Mesothelial cell of epicardium (in vitro differentiated cells): ENCODE measurements around the gene MPZL1. TPM values are rescaled to one million over a fixed set of nuclear protein-coding genes. Genes with fewer than 3 reads are reported as not detected.

Experiments used
- DNase-seq, 2 experiments: peaks; one replicate each; pipeline ENCODE4 v3.0.0; 2021; ENCODE audit warnings: low spot score in 2 of 2; ENCODE audit not compliant: unreplicated experiment in 2 of 2
- H3K27ac Mint-ChIP-seq: 2 replicates; pipeline ENCODE4 v1.8.0; 2021; ENCODE audit warnings: mixed read lengths
- H3K27me3 Mint-ChIP-seq: 2 replicates; pipeline ENCODE4 v1.8.0; 2021; ENCODE audit warnings: low read depth, mixed read lengths
- H3K36me3 Mint-ChIP-seq: 2 replicates; pipeline ENCODE4 v1.8.0; 2021; ENCODE audit warnings: mixed read lengths
- H3K4me1 Mint-ChIP-seq: 2 replicates; pipeline ENCODE4 v1.8.0; 2021; ENCODE audit warnings: mixed read lengths
- H3K4me3 Mint-ChIP-seq: 2 replicates; pipeline ENCODE4 v1.8.0; 2021; ENCODE audit warnings: mild to moderate bottlenecking, moderate library complexity, mixed read lengths
- H3K9me3 Mint-ChIP-seq: 2 replicates; pipeline ENCODE4 v1.8.0; 2021; ENCODE audit warnings: mixed read lengths
- total RNA-seq: library from RNA; stranded (reverse); gene quantifications from 3 replicates; pipeline ENCODE4 v1.2.1, GENCODE V29; 2021
- TF ChIP-seq, protein P1 (sequence below): fragments of 200-600 bp; sonication (generic); IDR thresholded peaks from one replicate; pipeline ENCODE4 v1.5.0; 2021; ENCODE audit warnings: antibody characterized with exemption; ENCODE audit not compliant: unreplicated experiment

Gene MPZL1
- total RNA-seq, 1 donor from 2014 or later: 138 TPM

GRCh38 chr1:167764458-167765330 is 42.9 kb downstream of the MPZL1 start:
- Mint-ChIP-seq H3K4me3 (no peak overlapping the region), H3K27ac (no peak overlapping the region)

GRCh38 chr1:167765496-167765895 is 43.7 kb downstream of the MPZL1 start:
- TF ChIP-seq, protein P1, sequence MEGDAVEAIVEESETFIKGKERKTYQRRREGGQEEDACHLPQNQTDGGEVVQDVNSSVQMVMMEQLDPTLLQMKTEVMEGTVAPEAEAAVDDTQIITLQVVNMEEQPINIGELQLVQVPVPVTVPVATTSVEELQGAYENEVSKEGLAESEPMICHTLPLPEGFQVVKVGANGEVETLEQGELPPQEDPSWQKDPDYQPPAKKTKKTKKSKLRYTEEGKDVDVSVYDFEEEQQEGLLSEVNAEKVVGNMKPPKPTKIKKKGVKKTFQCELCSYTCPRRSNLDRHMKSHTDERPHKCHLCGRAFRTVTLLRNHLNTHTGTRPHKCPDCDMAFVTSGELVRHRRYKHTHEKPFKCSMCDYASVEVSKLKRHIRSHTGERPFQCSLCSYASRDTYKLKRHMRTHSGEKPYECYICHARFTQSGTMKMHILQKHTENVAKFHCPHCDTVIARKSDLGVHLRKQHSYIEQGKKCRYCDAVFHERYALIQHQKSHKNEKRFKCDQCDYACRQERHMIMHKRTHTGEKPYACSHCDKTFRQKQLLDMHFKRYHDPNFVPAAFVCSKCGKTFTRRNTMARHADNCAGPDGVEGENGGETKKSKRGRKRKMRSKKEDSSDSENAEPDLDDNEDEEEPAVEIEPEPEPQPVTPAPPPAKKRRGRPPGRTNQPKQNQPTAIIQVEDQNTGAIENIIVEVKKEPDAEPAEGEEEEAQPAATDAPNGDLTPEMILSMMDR: no peak
- peaks cover 4% of the 10 kb centered on the region for H3K9me3 Mint-ChIP-seq
- H3K4me1 Mint-ChIP-seq: peaks cover 11% of the 10 kb centered on the region
- no peaks in the 10 kb centered on the region for H3K27me3 Mint-ChIP-seq
- DNase-seq: no peak
- H3K4me3 Mint-ChIP-seq: no peak overlapping the region
- H3K36me3 Mint-ChIP-seq: peaks cover 33% of the 10 kb centered on the region
- H3K27ac Mint-ChIP-seq: no peak overlapping the region

More at GRCh38 chr1:167764458-167765330, 42.9 kb downstream of the MPZL1 start:
- H3K4me1 Mint-ChIP-seq: peaks cover 11% of the 10 kb centered on the region
- H3K36me3 Mint-ChIP-seq: peaks cover 28% of the 10 kb centered on the region
- H3K9me3 Mint-ChIP-seq: peaks cover 2% of the 10 kb centered on the region
- H3K27me3 Mint-ChIP-seq: no peaks in the 10 kb centered on the region
- TF ChIP-seq, protein P1: no peak
- DNase-seq: no peak

DNA sequence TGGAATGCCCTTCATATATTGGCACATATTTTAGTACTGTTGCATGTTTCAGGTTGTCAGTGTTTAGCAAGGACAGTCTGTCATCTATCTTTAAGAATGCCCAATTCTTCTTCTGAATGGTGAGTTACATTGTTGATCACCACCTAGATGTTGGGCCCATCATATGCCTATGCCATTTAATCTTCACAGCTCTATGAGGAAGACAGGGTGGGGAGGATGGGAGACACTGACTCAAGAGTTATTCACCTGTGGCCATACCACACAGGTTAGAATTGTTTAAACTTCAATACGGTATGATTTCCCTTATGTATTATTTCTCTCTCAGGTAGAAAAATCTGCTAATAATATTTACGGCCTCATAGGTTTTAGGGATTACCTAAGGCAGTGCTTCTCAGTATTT is 44.8 kb downstream of the MPZL1 start:
- peaks cover 44% of the 10 kb centered on the region for H3K36me3 Mint-ChIP-seq
- no peak for DNase-seq
- H3K9me3 Mint-ChIP-seq: peaks cover 4% of the 10 kb centered on the region
- H3K27me3 Mint-ChIP-seq: no peaks in the 10 kb centered on the region
- TF ChIP-seq, protein P1: no peak
- peaks cover 8% of the 10 kb centered on the region for H3K4me1 Mint-ChIP-seq
- no peak overlapping the region for H3K4me3 Mint-ChIP-seq
- no peak overlapping the region for H3K27ac Mint-ChIP-seq

GRCh38 chr1:167767761-167768160 is 46.0 kb downstream of the MPZL1 start:
- Mint-ChIP-seq H3K36me3 (peaks cover 56% of the 10 kb centered on the region), H3K4me1 (peaks cover 4% of the 10 kb centered on the region), H3K9me3 (peaks cover 4% of the 10 kb centered on the region), H3K4me3 (no peak overlapping the region), H3K27ac (no peak overlapping the region), H3K27me3 (no peaks in the 10 kb centered on the region)
- DNase-seq: no peak
- TF ChIP-seq, protein P1: no peak

- Mint-ChIP-seq H3K27me3 (no peaks in the 10 kb centered on the region), H3K36me3 (peaks cover 70% of the 10 kb centered on the region), H3K4me1 (no peaks in the 10 kb centered on the region), H3K4me3 (no peak overlapping the region), H3K27ac (no peak overlapping the region), H3K9me3 (peaks cover 4% of the 10 kb centered on the region)
- TF ChIP-seq, protein P1: no peak
- no peak for DNase-seq
Observed at GRCh38 chr1:167770127-167770526, 48.3 kb downstream of the MPZL1 start.
